K562 (cell line): ENCODE measurements around the gene TANC1. TPM values are rescaled to one million over a fixed set of nuclear protein-coding genes. Genes with fewer than 3 reads are reported as not detected.

Experiments
- EHMT2 ChIP-seq: fragments of 450-650 bp; IDR thresholded peaks from 2 replicates; pipeline ENCODE4 v1.6.1; 2018; ENCODE audit warnings: antibody characterized with exemption
- GTF2E2 ChIP-seq: fragments of 200-800 bp; sonication (Bioruptor generic); IDR thresholded peaks from 2 replicates; pipeline ENCODE4 v1.6.1; 2016; ENCODE audit warnings: missing genetic modification characterization, missing compliant biosample characterization
- KAT7 ChIP-seq: sonication (generic); formaldehyde crosslinking; IDR thresholded peaks from 2 replicates; pipeline ENCODE4 v1.8.0; 2022; ENCODE audit warnings: missing genetic modification reagents, mild to moderate bottlenecking, borderline replicate concordance
- MAFG ChIP-seq: fragments of 450-650 bp; conservative IDR thresholded peaks from 2 replicates; pipeline ENCODE4 v1.6.1; 2016; ENCODE audit warnings: missing genetic modification characterization, missing compliant biosample characterization
- MEF2A ChIP-seq: IDR thresholded peaks from 2 replicates; pipeline ENCODE4 v1.6.1; 2011; ENCODE audit warnings: low read depth, mild to moderate bottlenecking, low read length, moderate library complexity; ENCODE audit not compliant: control insufficient read depth
- MTA1 ChIP-seq: fragments of 450-650 bp; IDR thresholded peaks from 2 replicates; pipeline ENCODE4 v1.6.1; 2017; ENCODE audit warnings: borderline replicate concordance
- NFRKB ChIP-seq: fragments of 450-650 bp; IDR thresholded peaks from 2 replicates; pipeline ENCODE4 v1.6.1; 2016; ENCODE audit warnings: low read depth
- PHF20 ChIP-seq: fragments of 450-650 bp; IDR thresholded peaks from 2 replicates; pipeline ENCODE4 v1.6.1; 2018; ENCODE audit not compliant: partially characterized antibody
- RNF2 ChIP-seq: sonication (generic); IDR thresholded peaks from 2 replicates; pipeline ENCODE4 v1.6.1; 2016
- SREBF1 ChIP-seq: fragments of 150-350 bp; IDR thresholded peaks from 2 replicates; pipeline ENCODE4 v1.6.1; 2014; ENCODE audit warnings: antibody characterized with exemption, low read depth, low read length, borderline replicate concordance
- STAT5B ChIP-seq: fragments of 250-450 bp; sonication (Bioruptor Pico); IDR thresholded peaks from 2 replicates; pipeline ENCODE4 v1.8.0; 2021; ENCODE audit warnings: mild to moderate bottlenecking, inconsistent platforms
- TRIM25 ChIP-seq: fragments of 450-650 bp; IDR thresholded peaks from 2 replicates; pipeline ENCODE4 v1.7.0; 2016; ENCODE audit warnings: borderline replicate concordance
- polyA plus RNA-seq, 8 experiments: library from polyadenylated mRNA; depleted of rRNA in 4 of 8; stranded (reverse) in 5 of 8; unstranded in 3 of 8; fragments of >200 nt; fragmentation: Nextera tagmentation in 2 of 8; fragmentation: Illumina TruSeq in 1 of 8; extraction: Ambion mirVana in 2 of 8; extraction: Trizol in 1 of 8; gene quantifications; 2 replicates each; pipeline versions ENCODE4 v1.2.1 to v1.2.3, GENCODE V29; 2011 to 2014; ENCODE audit warnings: inconsistent platforms in 1 of 8, missing spikeins in 1 of 8
- total RNA-seq, 7 experiments: library from RNA; depleted of rRNA in 6 of 7; stranded (reverse); fragments of >200 nt in 6 of 7; fragmentation: Illumina TruSeq in 2 of 7; extraction: Trizol in 2 of 7; gene quantifications; 2 replicates each; pipeline versions ENCODE4 v1.2.1 to v1.2.3, GENCODE V29; 2011 to 2021; ENCODE audit warnings: low replicate concordance in 1 of 7
- TF ChIP-seq, protein P1 (sequence below): sonication (generic); formaldehyde crosslinking; IDR thresholded peaks from 2 replicates; pipeline ENCODE4 v1.8.1; 2023; ENCODE audit warnings: mild to moderate bottlenecking, missing genetic modification reagents, moderate library complexity
- TF ChIP-seq, protein P2 (sequence below), 2 experiments: fragments of 450-650 bp; IDR thresholded peaks; 2 replicates each; pipeline ENCODE4 v1.6.1; 2016; ENCODE audit warnings: mild to moderate bottlenecking in 2 of 2, borderline replicate concordance in 1 of 2, low read depth in 1 of 2, moderate library complexity in 1 of 2

TANC1 gene
- total and polyA plus RNA-seq, 9 of the 15 experiments (the other 6 are each of a cell fraction or from before 2014, with no cell fraction given) = under 0.01 to 0.20 (median 0.07) TPM; not detected in 1

DNA sequence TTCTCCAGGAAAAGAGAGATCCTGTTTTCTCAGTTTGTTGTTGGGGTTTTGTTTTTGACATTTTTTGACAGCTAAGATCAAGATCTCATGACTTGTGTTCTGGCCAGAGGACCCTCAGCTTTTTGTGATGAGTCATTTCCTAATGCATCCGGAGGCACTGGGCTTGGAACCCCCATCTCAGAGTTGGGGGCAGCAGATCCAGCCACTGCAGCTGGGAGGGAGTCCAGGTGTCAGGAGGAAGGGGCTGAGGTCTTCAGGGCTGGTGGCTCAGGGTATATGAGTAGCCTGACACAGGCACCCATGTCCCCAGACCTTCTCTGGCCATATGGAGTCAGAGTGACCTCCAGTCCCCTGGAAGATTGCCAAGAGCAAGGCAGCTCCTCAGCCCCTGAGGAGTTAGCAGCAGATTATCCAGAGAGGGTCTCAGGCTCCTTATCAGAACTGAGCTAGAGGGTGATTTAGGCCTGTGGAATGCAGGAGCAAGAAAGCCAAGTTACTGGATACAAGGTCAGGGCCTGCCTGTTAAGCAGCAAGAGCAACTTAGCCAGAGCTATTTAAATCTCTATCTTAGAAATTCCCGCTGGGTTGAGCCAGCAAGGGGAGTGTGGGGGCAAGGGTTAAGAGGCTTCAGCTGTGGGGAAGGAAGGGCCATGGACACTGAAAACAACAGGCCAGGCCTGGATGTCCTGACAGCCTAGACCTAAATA lies 62.4 kb downstream of the TANC1 start (continued):
- TF ChIP-seq KAT7 (CRISPR knock-in tag) = no peak
- no peak; the same call in 1 of the 2 replicates for TF ChIP-seq RNF2
- TF ChIP-seq MTA1 = no peak
- no peak for TF ChIP-seq SREBF1
- TF ChIP-seq EHMT2 = no peak
- TF ChIP-seq TRIM25 = no peak
- peak; percentile 79 for TF ChIP-seq MAFG
- TF ChIP-seq GTF2E2 = no peak
- TF ChIP-seq, protein P1, sequence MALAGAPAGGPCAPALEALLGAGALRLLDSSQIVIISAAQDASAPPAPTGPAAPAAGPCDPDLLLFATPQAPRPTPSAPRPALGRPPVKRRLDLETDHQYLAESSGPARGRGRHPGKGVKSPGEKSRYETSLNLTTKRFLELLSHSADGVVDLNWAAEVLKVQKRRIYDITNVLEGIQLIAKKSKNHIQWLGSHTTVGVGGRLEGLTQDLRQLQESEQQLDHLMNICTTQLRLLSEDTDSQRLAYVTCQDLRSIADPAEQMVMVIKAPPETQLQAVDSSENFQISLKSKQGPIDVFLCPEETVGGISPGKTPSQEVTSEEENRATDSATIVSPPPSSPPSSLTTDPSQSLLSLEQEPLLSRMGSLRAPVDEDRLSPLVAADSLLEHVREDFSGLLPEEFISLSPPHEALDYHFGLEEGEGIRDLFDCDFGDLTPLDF (CRISPR knock-in tag) = no peak
- TF ChIP-seq MEF2A = no peak
- TF ChIP-seq STAT5B (CRISPR knock-in tag) = no peak
- TF ChIP-seq PHF20 = no peak
- TF ChIP-seq, protein P2, sequence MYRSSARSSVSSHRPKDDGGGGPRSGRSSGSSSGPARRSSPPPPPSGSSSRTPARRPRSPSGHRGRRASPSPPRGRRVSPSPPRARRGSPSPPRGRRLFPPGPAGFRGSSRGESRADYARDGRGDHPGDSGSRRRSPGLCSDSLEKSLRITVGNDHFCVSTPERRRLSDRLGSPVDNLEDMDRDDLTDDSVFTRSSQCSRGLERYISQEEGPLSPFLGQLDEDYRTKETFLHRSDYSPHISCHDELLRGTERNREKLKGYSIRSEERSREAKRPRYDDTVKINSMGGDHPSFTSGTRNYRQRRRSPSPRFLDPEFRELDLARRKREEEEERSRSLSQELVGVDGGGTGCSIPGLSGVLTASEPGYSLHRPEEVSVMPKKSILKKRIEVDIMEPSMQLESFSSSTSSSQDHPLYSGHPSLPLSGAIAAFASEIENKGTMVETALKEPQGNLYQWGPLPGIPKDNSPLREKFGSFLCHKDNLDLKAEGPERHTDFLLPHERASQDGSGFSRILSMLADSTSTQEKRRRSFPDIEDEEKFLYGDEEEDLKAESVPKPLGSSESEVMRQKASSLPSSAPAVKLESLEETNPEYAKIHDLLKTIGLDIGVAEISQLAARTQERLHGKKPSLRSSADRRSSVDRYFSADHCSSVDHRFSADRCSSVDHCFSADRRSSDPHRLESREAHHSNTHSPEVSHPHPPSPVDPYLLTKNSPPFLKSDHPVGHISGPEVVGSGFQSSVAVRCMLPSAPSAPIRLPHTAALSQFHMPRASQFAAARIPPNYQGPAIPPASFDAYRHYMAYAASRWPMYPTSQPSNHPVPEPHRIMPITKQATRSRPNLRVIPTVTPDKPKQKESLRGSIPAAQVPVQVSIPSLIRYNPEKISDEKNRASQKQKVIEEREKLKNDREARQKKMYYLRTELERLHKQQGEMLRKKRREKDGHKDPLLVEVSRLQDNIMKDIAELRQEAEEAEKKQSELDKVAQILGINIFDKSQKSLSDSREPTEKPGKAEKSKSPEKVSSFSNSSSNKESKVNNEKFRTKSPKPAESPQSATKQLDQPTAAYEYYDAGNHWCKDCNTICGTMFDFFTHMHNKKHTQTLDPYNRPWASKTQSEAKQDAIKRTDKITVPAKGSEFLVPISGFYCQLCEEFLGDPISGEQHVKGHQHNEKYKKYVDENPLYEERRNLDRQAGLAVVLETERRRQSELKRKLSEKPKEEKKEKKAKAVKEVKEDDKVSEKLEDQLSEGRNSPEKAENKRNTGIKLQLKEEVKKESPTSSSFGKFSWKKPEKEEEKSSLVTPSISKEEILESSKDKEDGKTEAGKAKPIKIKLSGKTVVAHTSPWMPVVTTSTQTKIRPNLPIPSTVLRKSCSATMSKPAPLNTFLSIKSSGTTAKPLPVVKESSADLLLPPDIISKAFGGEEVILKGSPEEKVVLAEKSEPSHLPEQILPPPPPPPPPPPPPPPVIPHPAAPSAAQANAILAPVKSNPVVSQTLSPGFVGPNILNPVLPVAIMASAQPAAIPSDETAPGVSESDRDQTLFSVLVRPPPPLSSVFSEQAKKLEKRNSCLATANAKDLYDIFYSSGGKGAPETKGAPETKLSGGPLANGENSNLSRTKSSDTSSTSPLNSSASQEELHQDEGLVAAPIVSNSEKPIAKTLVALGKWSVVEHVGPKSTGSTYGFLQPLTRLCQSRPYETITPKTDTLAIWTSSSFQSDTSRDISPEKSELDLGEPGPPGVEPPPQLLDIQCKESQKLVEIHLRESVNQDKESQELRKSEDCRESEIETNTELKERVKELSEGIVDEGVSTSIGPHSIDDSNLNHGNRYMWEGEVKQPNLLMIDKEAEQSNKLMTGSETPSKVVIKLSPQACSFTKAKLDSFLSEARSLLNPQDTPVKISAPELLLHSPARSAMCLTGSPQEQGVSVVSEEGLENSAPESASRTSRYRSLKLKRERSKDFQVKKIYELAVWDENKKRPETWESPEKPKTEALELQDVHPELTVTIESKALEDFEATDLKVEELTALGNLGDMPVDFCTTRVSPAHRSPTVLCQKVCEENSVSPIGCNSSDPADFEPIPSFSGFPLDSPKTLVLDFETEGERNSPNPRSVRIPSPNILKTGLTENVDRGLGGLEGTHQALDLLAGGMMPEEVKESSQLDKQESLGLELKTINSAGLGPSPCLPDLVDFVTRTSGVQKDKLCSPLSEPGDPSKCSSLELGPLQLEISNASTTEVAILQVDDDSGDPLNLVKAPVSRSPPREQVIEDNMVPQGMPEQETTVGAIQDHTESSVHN (IDR thresholded peaks at IDR 0.05; ENCODE audit: borderline replicate concordance in 1 of 2, low read depth in 1 of 2) = no peak
- TF ChIP-seq NFRKB = no peak
